Measurements from ENCODE around the gene ROR1.

DNA sequence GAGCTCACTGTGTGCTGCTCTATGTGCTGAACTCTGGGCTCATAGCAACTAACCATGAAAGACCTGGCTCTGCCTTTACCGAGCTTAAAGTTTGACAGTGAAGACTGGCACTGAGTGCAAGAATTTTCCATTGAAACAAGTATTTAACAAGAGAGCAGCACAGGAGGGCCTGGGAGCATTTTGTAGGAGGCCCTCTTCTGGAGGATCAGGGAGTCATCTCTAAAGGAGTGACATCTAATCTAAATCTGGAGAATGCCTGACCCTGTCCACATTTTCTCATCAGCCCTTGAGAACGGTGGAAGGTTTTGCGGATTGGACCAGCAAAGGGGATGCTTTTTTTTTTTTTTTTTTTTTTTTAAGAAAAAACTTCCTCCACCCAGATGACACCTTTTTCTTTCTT is 150.8 kb downstream of the ROR1 start:
- no peak for TF ChIP-seq KLF16 (tag by site-specific recombination; IDR thresholded peaks at IDR 0.05)
- no peak for TF ChIP-seq ZNF555 (tag by site-specific recombination; conservative IDR thresholded peaks at IDR 0.05)
- TF ChIP-seq, protein P1, sequence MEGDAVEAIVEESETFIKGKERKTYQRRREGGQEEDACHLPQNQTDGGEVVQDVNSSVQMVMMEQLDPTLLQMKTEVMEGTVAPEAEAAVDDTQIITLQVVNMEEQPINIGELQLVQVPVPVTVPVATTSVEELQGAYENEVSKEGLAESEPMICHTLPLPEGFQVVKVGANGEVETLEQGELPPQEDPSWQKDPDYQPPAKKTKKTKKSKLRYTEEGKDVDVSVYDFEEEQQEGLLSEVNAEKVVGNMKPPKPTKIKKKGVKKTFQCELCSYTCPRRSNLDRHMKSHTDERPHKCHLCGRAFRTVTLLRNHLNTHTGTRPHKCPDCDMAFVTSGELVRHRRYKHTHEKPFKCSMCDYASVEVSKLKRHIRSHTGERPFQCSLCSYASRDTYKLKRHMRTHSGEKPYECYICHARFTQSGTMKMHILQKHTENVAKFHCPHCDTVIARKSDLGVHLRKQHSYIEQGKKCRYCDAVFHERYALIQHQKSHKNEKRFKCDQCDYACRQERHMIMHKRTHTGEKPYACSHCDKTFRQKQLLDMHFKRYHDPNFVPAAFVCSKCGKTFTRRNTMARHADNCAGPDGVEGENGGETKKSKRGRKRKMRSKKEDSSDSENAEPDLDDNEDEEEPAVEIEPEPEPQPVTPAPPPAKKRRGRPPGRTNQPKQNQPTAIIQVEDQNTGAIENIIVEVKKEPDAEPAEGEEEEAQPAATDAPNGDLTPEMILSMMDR (tag by site-specific recombination; IDR thresholded peaks at IDR 0.05): no peak
- TF ChIP-seq ZNF391 (tag by site-specific recombination; IDR thresholded peaks at IDR 0.05; ENCODE audit: borderline replicate concordance, low read depth): no peak
- TF ChIP-seq, protein P2, sequence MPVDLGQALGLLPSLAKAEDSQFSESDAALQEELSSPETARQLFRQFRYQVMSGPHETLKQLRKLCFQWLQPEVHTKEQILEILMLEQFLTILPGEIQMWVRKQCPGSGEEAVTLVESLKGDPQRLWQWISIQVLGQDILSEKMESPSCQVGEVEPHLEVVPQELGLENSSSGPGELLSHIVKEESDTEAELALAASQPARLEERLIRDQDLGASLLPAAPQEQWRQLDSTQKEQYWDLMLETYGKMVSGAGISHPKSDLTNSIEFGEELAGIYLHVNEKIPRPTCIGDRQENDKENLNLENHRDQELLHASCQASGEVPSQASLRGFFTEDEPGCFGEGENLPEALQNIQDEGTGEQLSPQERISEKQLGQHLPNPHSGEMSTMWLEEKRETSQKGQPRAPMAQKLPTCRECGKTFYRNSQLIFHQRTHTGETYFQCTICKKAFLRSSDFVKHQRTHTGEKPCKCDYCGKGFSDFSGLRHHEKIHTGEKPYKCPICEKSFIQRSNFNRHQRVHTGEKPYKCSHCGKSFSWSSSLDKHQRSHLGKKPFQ (tag by site-specific recombination; IDR thresholded peaks at IDR 0.05): no peak
- no peak for TF ChIP-seq ZBTB17 (tag by site-specific recombination; IDR thresholded peaks at IDR 0.05)
- no peak for TF ChIP-seq SP2 (tag by site-specific recombination; IDR thresholded peaks at IDR 0.05)
- TF ChIP-seq, protein P3, sequence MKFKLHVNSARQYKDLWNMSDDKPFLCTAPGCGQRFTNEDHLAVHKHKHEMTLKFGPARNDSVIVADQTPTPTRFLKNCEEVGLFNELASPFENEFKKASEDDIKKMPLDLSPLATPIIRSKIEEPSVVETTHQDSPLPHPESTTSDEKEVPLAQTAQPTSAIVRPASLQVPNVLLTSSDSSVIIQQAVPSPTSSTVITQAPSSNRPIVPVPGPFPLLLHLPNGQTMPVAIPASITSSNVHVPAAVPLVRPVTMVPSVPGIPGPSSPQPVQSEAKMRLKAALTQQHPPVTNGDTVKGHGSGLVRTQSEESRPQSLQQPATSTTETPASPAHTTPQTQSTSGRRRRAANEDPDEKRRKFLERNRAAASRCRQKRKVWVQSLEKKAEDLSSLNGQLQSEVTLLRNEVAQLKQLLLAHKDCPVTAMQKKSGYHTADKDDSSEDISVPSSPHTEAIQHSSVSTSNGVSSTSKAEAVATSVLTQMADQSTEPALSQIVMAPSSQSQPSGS (tag by site-specific recombination; IDR thresholded peaks at IDR 0.05; ENCODE audit: low read depth): no peak
- TF ChIP-seq ZNF274 (IDR thresholded peaks at IDR 0.05; ENCODE audit: low read length): no peak
- no peak for TF ChIP-seq ZNF274 (tag by site-specific recombination; IDR thresholded peaks at IDR 0.05; ENCODE audit: borderline replicate concordance)
- no peak for TF ChIP-seq ZNF112 (tag by site-specific recombination; IDR thresholded peaks at IDR 0.05)
- TF ChIP-seq GLI4 (tag by site-specific recombination; IDR thresholded peaks at IDR 0.05): no peak

Data from HEK293 (cell line).